ENCODE measurements around the gene ZRSR2.
A peak's percentile ranks its signal among the peaks of the same experiment; 100 is the strongest.

The ZRSR2 gene

DNA sequence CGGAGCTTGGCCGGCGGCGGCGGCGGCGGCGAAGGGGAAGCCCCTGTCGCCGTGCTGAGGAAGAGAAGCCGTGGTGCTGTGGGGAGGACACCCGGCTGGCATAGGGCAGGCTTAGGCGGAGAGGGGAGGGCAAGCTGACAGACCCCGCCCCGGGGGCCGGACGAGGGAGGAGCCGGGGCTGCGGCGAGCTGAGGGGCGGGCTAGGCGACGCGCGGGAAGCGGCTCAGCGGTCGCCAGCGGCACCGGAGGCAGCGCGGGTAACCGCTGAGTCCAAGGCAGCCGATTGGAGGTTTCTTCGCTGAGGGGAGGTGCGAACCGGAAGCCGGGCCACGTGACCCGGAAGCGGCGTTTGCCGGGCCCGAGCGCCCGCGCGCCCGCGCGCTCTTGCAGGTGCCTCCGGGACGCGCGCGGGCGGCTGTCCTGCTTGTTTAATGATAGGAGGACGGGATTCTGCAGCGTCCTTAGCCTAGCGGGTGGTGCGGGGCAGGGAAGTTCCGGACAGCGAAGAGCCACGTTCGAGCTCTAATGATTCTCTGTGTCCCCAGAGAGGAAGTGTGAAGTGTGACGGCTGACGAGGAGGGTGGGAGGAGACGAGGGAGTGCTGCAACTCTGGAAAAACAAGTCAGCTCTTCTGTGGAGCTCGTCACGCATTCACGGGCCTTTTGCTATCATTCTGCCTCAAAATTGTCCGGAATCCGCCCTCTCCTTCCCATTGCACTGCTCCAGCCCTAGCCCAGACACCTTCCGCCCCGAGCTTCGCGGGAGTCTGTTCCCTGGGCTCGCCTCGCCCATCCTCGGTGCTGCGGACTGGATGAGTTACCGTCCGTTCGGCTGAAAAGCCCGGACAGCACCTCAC is 64.7 kb downstream of the ZRSR2 start, which contains the start of gene AP1S2:
Gene AP1S2, minus strand, starts transcription at position 102 of the 856 bp plus-strand sequence. CDS start 2,289 bp downstream, outside the sequence.
- DNase-seq = peak; percentile 23

- peak; percentile 8 for DNase-seq
Observed at GRCh38 chrX:15855568-15856221, 65.4 kb downstream of the ZRSR2 start.

GRCh38 chrX:15856222-15856587 is 65.9 kb downstream of the ZRSR2 start:
- peak; percentile 3 for DNase-seq

GRCh38 chrX:15856636-15857035 is 66.4 kb downstream of the ZRSR2 start:
- DNase-seq = no peak

DNA sequence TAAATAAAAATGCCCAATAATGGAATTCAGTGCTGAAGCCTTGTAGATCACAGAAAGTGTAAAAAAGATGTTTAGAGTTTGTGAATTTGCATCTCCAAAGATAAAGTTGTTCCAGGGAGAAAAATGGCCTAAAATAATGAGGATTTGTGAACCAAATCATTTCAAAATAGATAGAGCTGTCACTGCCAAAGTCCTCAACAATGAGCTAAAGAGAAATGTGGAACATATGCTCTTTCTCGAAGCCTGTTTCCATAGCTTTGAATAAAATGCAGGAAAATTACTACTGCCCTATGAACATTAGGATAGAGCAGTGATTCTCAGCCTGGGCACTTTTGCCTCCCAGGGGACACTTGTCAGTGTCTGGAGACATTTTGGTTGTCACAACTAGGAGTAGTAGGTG is 67.8 kb downstream of the ZRSR2 start:
- DNase-seq = no peak

DNA sequence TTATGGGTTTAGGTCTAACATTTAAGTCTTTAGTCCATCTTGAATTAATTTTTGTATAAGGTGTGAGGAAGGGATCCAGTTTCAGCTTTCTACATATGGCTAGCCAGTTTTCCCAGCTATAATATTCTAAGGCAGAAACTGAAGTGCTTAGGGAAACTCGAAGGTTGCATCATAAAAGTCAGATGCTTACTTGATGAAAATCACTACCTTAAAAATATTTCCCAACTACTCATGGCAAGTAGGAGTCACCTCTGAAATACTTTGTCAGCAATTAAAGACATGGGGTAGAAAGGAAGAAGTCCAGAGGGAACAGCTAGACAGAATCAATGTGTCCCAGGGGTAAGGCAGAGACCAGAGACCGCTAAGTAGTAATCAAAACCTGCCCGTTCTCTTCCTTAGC is 70.6 kb downstream of the ZRSR2 start:
- no peak for DNase-seq

DNA sequence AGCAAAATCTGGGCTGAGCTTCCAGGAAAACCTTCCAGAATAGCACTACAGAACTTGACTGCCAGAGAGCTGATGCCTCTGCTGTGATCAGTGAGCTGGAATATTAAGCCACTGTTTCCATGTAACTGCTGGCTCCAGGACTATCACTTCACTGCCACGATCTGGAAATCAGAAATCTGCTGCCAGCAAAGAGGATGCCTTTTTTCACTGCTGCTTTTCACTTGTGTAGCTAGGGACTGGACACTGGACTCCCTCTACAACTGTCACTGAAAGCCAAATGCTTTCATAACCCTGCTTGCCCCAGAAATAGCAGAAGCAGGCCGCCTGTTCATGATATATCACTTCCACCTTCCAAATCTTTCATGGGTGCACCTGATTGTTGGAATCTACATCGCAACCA is 73.7 kb downstream of the ZRSR2 start:
- no peak for DNase-seq

- no peak for DNase-seq
Observed at GRCh38 chrX:15864629-15865028, 74.3 kb downstream of the ZRSR2 start.

DNA sequence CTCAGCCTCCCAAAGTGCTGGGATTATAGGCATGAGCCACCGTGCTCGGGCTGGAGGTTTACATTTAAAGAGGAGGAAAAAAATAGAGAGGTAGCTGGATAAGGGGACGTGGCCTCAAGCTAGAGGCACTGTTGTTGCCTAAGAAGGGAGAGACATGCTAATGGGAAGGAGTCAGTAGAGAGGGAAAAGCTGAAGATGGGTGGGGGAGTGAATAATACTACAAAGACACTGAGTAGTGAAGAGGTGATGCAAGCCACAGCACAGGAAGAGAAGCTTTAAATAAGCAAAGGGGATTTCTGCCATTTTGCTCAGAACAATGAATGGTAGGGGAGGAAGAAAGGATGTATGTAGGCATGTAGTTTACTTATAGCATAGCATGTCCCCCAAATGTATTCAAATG is 75.9 kb downstream of the ZRSR2 start:
- DNase-seq = no peak

DNA sequence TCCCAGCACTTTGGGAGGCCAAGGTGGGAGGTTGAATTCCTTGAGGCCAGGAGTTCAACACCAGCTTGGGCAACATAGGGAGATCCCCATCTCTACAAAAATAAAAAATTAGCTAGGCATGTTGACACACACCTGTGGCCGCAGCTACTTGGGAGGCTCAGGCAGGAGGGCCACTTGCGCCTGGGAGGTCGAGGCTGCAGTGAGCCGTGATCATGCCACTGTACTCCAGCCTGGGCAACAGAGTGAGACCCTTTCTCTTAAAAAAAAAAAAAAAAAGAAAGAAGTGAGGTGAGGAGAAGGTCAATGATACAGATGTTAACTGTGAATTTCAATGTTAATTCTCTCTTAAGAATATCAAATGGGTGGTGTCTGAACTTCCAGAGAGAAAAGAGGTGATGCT is 79.4 kb downstream of the ZRSR2 start:
- no peak for DNase-seq

GRCh38 chrX:15870310-15870709 is 80.0 kb downstream of the ZRSR2 start:
- DNase-seq = no peak
